Endothelial cell (in vitro differentiated cells): Measurements from ENCODE around the gene FEZF2. TPM values are rescaled to one million over a fixed set of nuclear protein-coding genes. Genes with fewer than 3 reads are reported as not detected.

Experiments used
- DNase-seq: peaks from one replicate; pipeline ENCODE4 v3.0.0; 2021; ENCODE audit warnings: low spot score
- H3K27ac Mint-ChIP-seq: one replicate; pipeline ENCODE4 v1.8.0; 2021; ENCODE audit warnings: mixed read lengths, inconsistent platforms; ENCODE audit not compliant: unreplicated experiment
- H3K27me3 Mint-ChIP-seq: one replicate; pipeline ENCODE4 v1.8.0; 2021; ENCODE audit warnings: mild to moderate bottlenecking, moderate library complexity, mixed read lengths, inconsistent platforms; ENCODE audit not compliant: unreplicated experiment
- H3K36me3 Mint-ChIP-seq: one replicate; pipeline ENCODE4 v1.8.0; 2021; ENCODE audit warnings: mild to moderate bottlenecking, low read depth, mixed read lengths, inconsistent platforms; ENCODE audit not compliant: unreplicated experiment
- H3K4me1 Mint-ChIP-seq: one replicate; pipeline ENCODE4 v1.8.0; 2021; ENCODE audit warnings: mild to moderate bottlenecking, mixed read lengths, inconsistent platforms; ENCODE audit not compliant: unreplicated experiment
- H3K4me3 Mint-ChIP-seq: one replicate; pipeline ENCODE4 v1.8.0; 2021; ENCODE audit warnings: mild to moderate bottlenecking, mixed read lengths, inconsistent platforms; ENCODE audit not compliant: unreplicated experiment
- H3K9me3 Mint-ChIP-seq: one replicate; pipeline ENCODE4 v1.8.0; 2021; ENCODE audit warnings: mixed read lengths, inconsistent platforms; ENCODE audit not compliant: unreplicated experiment
- long read RNA-seq: library from polyadenylated mRNA; unstranded; transcript quantifications from one replicate; pipeline ENCODE4 v2.0.0, GENCODE V29; 2020; ENCODE audit not compliant: unreplicated experiment
- total RNA-seq: library from RNA; stranded (reverse); fragmentation: NEBNext Ultra II Directional; extraction: Animal tissue kit (Norgen Biotek cat#: 25700); gene quantifications from one replicate; pipeline ENCODE4 v1.2.1, GENCODE V29; 2021; ENCODE audit not compliant: unreplicated experiment
- TF ChIP-seq, protein P1 (sequence below): fragments of 200-600 bp; sonication (generic); IDR thresholded peaks from one replicate; pipeline ENCODE4 v1.5.0; 2021; ENCODE audit warnings: antibody characterized with exemption; ENCODE audit not compliant: unreplicated experiment

The FEZF2 gene
- total RNA-seq = not detected
- long read RNA-seq = 0 reads

DNA sequence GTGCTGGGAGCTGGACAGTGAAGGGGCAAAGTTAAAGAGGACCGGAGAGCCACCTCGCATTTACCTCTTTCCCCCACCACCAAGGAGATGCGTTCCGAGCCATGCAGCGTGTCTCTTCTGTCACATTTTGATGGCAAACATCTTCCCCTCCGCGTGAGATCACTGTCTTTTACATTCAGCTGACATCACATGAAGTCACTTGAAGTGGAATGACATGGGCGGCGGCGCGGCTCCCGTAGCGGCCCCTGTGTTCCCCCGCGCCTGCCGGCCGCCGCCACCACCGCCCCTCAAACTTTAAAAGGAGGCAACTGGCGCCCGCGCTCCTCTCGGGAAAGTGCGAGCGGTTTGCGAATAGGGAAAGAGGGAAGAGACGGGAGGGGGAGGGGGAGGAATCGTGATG lies at the start of gene FEZF2:
Gene FEZF2 (minus strand): TSS at position 336 of the 400 bp plus-strand sequence. CDS start 682 bp downstream, outside the sequence.
- DNase-seq = peak; percentile 3
- H3K4me1 Mint-ChIP-seq = peaks cover 35% of the 10 kb centered on the region
- H3K4me3 Mint-ChIP-seq = no peak within 1 kb of the TSS
- no peaks in the 10 kb centered on the region for H3K9me3 Mint-ChIP-seq
- H3K27ac Mint-ChIP-seq = no peak within 1 kb of the TSS
- H3K36me3 Mint-ChIP-seq = no peaks in the 10 kb centered on the region
- TF ChIP-seq, protein P1, sequence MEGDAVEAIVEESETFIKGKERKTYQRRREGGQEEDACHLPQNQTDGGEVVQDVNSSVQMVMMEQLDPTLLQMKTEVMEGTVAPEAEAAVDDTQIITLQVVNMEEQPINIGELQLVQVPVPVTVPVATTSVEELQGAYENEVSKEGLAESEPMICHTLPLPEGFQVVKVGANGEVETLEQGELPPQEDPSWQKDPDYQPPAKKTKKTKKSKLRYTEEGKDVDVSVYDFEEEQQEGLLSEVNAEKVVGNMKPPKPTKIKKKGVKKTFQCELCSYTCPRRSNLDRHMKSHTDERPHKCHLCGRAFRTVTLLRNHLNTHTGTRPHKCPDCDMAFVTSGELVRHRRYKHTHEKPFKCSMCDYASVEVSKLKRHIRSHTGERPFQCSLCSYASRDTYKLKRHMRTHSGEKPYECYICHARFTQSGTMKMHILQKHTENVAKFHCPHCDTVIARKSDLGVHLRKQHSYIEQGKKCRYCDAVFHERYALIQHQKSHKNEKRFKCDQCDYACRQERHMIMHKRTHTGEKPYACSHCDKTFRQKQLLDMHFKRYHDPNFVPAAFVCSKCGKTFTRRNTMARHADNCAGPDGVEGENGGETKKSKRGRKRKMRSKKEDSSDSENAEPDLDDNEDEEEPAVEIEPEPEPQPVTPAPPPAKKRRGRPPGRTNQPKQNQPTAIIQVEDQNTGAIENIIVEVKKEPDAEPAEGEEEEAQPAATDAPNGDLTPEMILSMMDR = no peak
- peaks cover 41% of the 10 kb centered on the region for H3K27me3 Mint-ChIP-seq

DNA sequence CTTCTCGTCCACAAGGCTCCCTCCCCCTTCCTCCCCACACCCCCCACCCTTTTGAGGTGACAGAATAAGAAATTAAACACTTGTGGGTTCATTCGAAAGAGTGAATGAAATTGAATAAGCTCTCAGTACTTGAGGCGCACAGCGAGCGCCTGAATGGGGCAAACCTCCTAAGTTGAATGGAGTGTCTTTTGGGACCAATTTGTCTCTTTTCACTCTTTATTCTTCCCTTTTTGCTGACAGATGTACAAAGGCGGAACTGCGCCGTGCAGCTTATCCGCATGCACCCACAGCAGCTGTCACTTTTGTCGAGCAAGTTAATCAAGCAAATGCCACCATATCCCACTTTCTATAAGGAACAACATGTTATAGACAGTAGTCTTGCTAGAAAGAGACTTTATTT lies 47.9 kb upstream of the FEZF2 start:
- H3K27ac Mint-ChIP-seq = no peak overlapping the region
- H3K4me3 Mint-ChIP-seq = no peak overlapping the region
- no peaks in the 10 kb centered on the region for H3K4me1 Mint-ChIP-seq
- TF ChIP-seq, protein P1 = no peak
- no peaks in the 10 kb centered on the region for H3K36me3 Mint-ChIP-seq
- no peak for DNase-seq
- H3K27me3 Mint-ChIP-seq = no peaks in the 10 kb centered on the region
- H3K9me3 Mint-ChIP-seq = no peaks in the 10 kb centered on the region

DNA sequence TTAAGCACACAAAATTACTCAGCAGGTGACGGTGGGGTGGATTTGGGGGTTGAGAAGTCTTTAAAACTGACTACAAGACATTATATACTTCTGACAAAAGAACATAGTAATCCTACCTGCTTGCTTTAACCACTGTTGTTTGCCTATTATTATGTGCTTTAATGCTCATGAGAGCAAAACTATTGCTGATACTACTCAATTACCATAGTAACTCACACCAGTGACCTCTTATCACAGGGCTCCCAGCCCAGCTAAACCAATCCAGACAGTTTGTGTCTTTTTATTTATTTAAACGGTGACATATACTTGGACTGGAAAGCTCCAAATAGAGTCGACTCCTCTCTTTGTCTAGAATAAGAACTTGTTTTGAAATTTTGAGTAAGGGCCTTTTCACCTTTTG lies 42.8 kb upstream of the FEZF2 start:
- no peaks in the 10 kb centered on the region for H3K9me3 Mint-ChIP-seq
- no peak for DNase-seq
- peaks cover 8% of the 10 kb centered on the region for H3K4me1 Mint-ChIP-seq
- TF ChIP-seq, protein P1 = no peak
- H3K27ac Mint-ChIP-seq = no peak overlapping the region
- peaks cover 3% of the 10 kb centered on the region for H3K27me3 Mint-ChIP-seq
- H3K36me3 Mint-ChIP-seq = no peaks in the 10 kb centered on the region
- H3K4me3 Mint-ChIP-seq = no peak overlapping the region

DNA sequence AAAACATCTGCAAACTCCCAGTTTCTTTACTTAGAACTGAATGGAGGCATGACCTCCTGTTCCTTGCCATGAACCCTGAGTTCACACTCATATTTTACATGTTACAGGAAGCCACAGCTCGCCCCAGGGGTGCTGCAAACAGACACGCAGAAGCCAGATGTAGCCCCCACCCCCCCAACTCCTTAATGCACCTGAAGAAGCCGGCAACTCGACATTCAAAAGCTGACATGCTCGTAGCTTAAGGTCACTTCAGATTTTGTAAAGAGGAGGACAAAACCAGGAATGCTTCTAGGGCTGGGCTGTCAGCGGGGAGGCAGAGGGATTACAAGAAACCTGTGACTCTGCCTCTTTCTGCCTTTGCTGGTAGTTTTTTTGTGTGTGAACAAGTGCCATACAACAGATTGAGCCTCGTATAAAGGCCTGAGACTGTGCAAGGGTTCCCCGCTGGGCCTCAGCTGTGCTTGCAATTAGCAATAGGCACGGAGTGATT lies 42.0 kb upstream of the FEZF2 start:
- peaks cover 3% of the 10 kb centered on the region for H3K27me3 Mint-ChIP-seq
- no peak overlapping the region for H3K27ac Mint-ChIP-seq
- no peak for DNase-seq
- peaks cover 8% of the 10 kb centered on the region for H3K4me1 Mint-ChIP-seq
- no peaks in the 10 kb centered on the region for H3K36me3 Mint-ChIP-seq
- TF ChIP-seq, protein P1 = no peak
- H3K9me3 Mint-ChIP-seq = no peaks in the 10 kb centered on the region
- H3K4me3 Mint-ChIP-seq = no peak overlapping the region

DNA sequence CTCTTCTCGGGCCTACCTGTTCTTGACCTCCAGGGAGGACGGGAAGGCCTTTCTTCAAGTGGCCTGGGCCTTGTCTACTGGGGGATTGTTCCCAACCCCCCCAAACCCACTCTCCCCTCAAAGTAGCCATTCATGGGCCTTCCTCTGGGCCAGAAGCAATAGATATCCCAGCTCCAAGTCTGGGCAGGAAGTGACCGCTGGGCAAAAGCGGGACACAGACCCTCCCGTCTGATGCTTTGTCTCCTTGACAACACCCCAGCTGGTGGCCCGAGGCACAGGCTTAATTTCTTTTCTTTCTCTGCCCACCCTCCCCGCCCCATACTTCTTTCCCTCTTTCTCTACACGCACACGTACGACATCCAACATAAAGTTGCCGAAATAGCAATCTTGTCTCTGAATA lies 41.4 kb upstream of the FEZF2 start:
- Mint-ChIP-seq H3K36me3 (no peaks in the 10 kb centered on the region), H3K9me3 (no peaks in the 10 kb centered on the region), H3K27me3 (peaks cover 3% of the 10 kb centered on the region), H3K4me1 (peaks cover 8% of the 10 kb centered on the region), H3K27ac (no peak overlapping the region), H3K4me3 (no peak overlapping the region)
- TF ChIP-seq, protein P1 = no peak
- DNase-seq = peak; percentile 9
